ENCODE data around the gene GALNT14. TPM values are rescaled to one million over a fixed set of nuclear protein-coding genes. Genes with fewer than 3 reads are reported as not detected.

GALNT14 gene
- total RNA-seq, 1 experiment from 2014 or later: 1.6 TPM

Other genes starting within 250 kb of the GALNT14 start
- gene CAPN14, start 79.1 kb upstream of the GALNT14 start, total RNA-seq (2014; rRNA removed; shearing (Covaris generic); ENCODE audit: low replicate concordance): 2.0 and 2.6 TPM in 2 replicates
- 152 and 200 TPM in 2 replicates for gene EHD3, start 95.7 kb upstream of the GALNT14 start, total RNA-seq (2014; rRNA removed; shearing (Covaris generic); ENCODE audit: low replicate concordance)